NCI-H2227 (cell line): ENCODE data around the gene ETNK2.

ENCODE experiments used
- DNase-seq: peaks from one replicate; lab custom pipeline; 2025; ENCODE audit not compliant: unreplicated experiment; lab: John Stamatoyannopoulos, UW

ETNK2 gene

GRCh38 chr1:204127597-204128242, 24.1 kb downstream of the ETNK2 start:
- peak; percentile 79 for DNase-seq

- DNase-seq = no peak
Measured at GRCh38 chr1:204126956-204127355, 24.9 kb downstream of the ETNK2 start.

GRCh38 chr1:204126386-204126785, 25.5 kb downstream of the ETNK2 start:
- no peak for DNase-seq

- DNase-seq = no peak
Measured at GRCh38 chr1:204125759-204126351, 26.0 kb downstream of the ETNK2 start.

- no peak for DNase-seq
Measured at GRCh38 chr1:204124639-204125038, 27.2 kb downstream of the ETNK2 start.

GRCh38 chr1:204123376-204123775, 28.5 kb downstream of the ETNK2 start:
- DNase-seq = no peak

- DNase-seq = no peak
Measured at GRCh38 chr1:204121840-204122555, 29.8 kb downstream of the ETNK2 start.

GRCh38 chr1:204116539-204116938, 35.3 kb downstream of the ETNK2 start:
- no peak for DNase-seq

- DNase-seq = no peak
Measured at GRCh38 chr1:204115116-204115515, 36.7 kb downstream of the ETNK2 start.

- DNase-seq = no peak
Measured at GRCh38 chr1:204114606-204115005, 37.2 kb downstream of the ETNK2 start.

- no peak for DNase-seq
Measured at GRCh38 chr1:204113896-204114295, 37.9 kb downstream of the ETNK2 start.

- no peak for DNase-seq
Measured at GRCh38 chr1:204112876-204113730, 38.7 kb downstream of the ETNK2 start.

GRCh38 chr1:204110894-204111633, 40.8 kb downstream of the ETNK2 start:
- DNase-seq = no peak

- DNase-seq = peak; percentile 59
Measured at GRCh38 chr1:204108312-204109141, 43.3 kb downstream of the ETNK2 start.

- no peak for DNase-seq
Measured at GRCh38 chr1:204107892-204108291, 44.0 kb downstream of the ETNK2 start.

- no peak for DNase-seq
Measured at GRCh38 chr1:204106825-204107224, 45.0 kb downstream of the ETNK2 start.

- DNase-seq = no peak
Measured at GRCh38 chr1:204105131-204105515, 46.7 kb downstream of the ETNK2 start.

- no peak for DNase-seq
Measured at GRCh38 chr1:204104331-204105130, 47.3 kb downstream of the ETNK2 start.

GRCh38 chr1:204103431-204103741, 48.5 kb downstream of the ETNK2 start:
- no peak for DNase-seq
